HG03457 (cell line): ENCODE measurements around the gene KHK.
A peak's percentile ranks its signal among the peaks of the same experiment; 100 is the strongest.

Source experiments
- ATAC-seq: cut with Tn5 transposase; IDR thresholded peaks from one replicate; pipeline ENCODE4 v1.9.1; 2021; ENCODE audit warnings: moderate number of reproducible peaks; ENCODE audit not compliant: unreplicated experiment

KHK gene

GRCh38 chr2:27086724-27087593 lies at the start of gene KHK:
TSS of gene KHK (plus strand) at chr2:27086772. CDS start at chr2:27087260, 488 bp downstream.
- no peak for ATAC-seq

- ATAC-seq: no peak
Measured at GRCh38 chr2:27038012-27038411, 48.6 kb upstream of the KHK start.

- ATAC-seq: no peak
Measured at GRCh38 chr2:27038631-27039339, 47.8 kb upstream of the KHK start.

- ATAC-seq: no peak
Measured at GRCh38 chr2:27039426-27039825, 47.1 kb upstream of the KHK start.

GRCh38 chr2:27039871-27040270 lies 46.7 kb upstream of the KHK start:
- ATAC-seq: no peak

GRCh38 chr2:27040282-27040681 lies 46.3 kb upstream of the KHK start:
- ATAC-seq: no peak

- ATAC-seq: no peak
Measured at GRCh38 chr2:27041752-27042151, 44.8 kb upstream of the KHK start.

- no peak for ATAC-seq
Measured at GRCh38 chr2:27042159-27042661, 44.4 kb upstream of the KHK start.

- ATAC-seq: no peak
Measured at GRCh38 chr2:27042985-27043634, 43.5 kb upstream of the KHK start.

GRCh38 chr2:27049422-27050280 lies 36.9 kb upstream of the KHK start:
- peak; percentile 16 for ATAC-seq

GRCh38 chr2:27050281-27050995 lies 36.1 kb upstream of the KHK start:
- peak; percentile 42 for ATAC-seq

GRCh38 chr2:27050996-27051901 lies 35.3 kb upstream of the KHK start, which contains the start of gene AGBL5:
TSS of gene AGBL5 (plus strand) at chr2:27051668. CDS start at chr2:27052959, 1,291 bp downstream.
- peak; percentile 63 for ATAC-seq

- ATAC-seq: no peak
Measured at GRCh38 chr2:27051902-27052645, 34.5 kb upstream of the KHK start.

GRCh38 chr2:27053321-27053720 lies 33.3 kb upstream of the KHK start:
- ATAC-seq: no peak

- ATAC-seq: no peak
Measured at GRCh38 chr2:27053776-27054175, 32.8 kb upstream of the KHK start.

GRCh38 chr2:27054721-27055120 lies 31.9 kb upstream of the KHK start:
- no peak for ATAC-seq

GRCh38 chr2:27057184-27057583 lies 29.4 kb upstream of the KHK start:
- ATAC-seq: no peak

GRCh38 chr2:27058210-27058609 lies 28.4 kb upstream of the KHK start:
- ATAC-seq: no peak
